ENCODE results near the gene CNOT6.
A peak's percentile ranks its signal among the peaks of the same experiment; 100 is the strongest.

DNA sequence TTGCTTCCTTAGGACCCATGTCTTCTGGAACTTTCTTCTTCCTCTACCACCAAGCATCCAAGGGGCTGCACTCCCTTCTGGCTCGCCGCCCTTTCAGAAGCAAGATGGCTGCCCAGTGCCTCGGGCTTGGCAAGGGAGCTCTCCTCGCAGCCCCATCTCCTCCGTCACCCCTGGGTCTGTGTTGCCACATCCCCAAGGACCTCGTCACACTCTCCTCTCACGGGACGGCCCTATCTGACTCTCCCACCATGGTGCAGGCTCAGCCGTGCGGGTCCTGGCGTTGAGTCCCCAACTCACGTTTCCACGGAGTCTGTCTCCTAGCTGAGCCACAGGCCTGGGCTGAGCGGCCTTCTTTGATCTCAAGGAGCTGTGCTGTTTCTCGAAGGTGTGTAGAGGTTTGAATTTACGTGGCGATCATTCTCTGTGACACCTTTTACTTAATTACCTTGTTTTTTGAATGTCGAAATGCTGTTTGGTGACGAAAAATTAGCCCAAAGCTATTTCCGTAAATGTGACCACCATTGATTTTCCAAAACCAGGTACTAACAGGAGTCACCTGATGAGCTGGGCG is 112.1 kb downstream of the CNOT6 start:
- TF ChIP-seq, protein P1, sequence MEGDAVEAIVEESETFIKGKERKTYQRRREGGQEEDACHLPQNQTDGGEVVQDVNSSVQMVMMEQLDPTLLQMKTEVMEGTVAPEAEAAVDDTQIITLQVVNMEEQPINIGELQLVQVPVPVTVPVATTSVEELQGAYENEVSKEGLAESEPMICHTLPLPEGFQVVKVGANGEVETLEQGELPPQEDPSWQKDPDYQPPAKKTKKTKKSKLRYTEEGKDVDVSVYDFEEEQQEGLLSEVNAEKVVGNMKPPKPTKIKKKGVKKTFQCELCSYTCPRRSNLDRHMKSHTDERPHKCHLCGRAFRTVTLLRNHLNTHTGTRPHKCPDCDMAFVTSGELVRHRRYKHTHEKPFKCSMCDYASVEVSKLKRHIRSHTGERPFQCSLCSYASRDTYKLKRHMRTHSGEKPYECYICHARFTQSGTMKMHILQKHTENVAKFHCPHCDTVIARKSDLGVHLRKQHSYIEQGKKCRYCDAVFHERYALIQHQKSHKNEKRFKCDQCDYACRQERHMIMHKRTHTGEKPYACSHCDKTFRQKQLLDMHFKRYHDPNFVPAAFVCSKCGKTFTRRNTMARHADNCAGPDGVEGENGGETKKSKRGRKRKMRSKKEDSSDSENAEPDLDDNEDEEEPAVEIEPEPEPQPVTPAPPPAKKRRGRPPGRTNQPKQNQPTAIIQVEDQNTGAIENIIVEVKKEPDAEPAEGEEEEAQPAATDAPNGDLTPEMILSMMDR (IDR thresholded peaks at IDR 0.05) = peak; percentile 52
- TF ChIP-seq ZFX (IDR thresholded peaks at IDR 0.05; ENCODE audit: borderline replicate concordance) = no peak
